Calu3 (cell line): ENCODE data around the gene R3HDM2. TPM values are rescaled to one million over a fixed set of nuclear protein-coding genes. Genes with fewer than 3 reads are reported as not detected.

Experiments used
- BruUV-seq: library from RNA; stranded (reverse); fragments of 400-500 nt; replicated peaks from 2 replicates; lab custom pipeline; 2021; lab: Mats Ljungman, UMichigan
- CTCF ChIA-PET: fragments of 300-600 bp; sonication (Branson Sonifier 250); formaldehyde crosslinking; loops from one replicate; lab custom pipeline; 2022; ENCODE audit warnings: antibody characterized with exemption; lab: Charles Lee
- DNase-seq: peaks from one replicate; pipeline ENCODE4 v3.0.0; 2022
- H3K27ac Mint-ChIP-seq: one replicate; pipeline ENCODE4 v1.8.0; 2022; ENCODE audit warnings: mixed read lengths; ENCODE audit not compliant: unreplicated experiment
- H3K27me3 Mint-ChIP-seq: one replicate; pipeline ENCODE4 v1.8.0; 2022; ENCODE audit warnings: mixed read lengths; ENCODE audit not compliant: unreplicated experiment
- H3K36me3 Mint-ChIP-seq: one replicate; pipeline ENCODE4 v1.8.0; 2022; ENCODE audit warnings: mild to moderate bottlenecking, moderate library complexity, mixed read lengths; ENCODE audit not compliant: insufficient read depth, unreplicated experiment
- H3K4me1 Mint-ChIP-seq: one replicate; pipeline ENCODE4 v1.8.0; 2022; ENCODE audit warnings: mild to moderate bottlenecking, low read depth, mixed read lengths; ENCODE audit not compliant: unreplicated experiment
- H3K4me3 Mint-ChIP-seq: one replicate; pipeline ENCODE4 v1.8.0; 2022; ENCODE audit warnings: mild to moderate bottlenecking, low read depth, moderate library complexity, mixed read lengths; ENCODE audit not compliant: unreplicated experiment
- H3K9me3 Mint-ChIP-seq: one replicate; pipeline ENCODE4 v1.8.0; 2022; ENCODE audit warnings: low read depth, mixed read lengths; ENCODE audit not compliant: unreplicated experiment
- CTCF ChIP-seq: fragments of 200-600 bp; IDR thresholded peaks from one replicate; pipeline ENCODE4 v1.8.0; 2022; ENCODE audit warnings: antibody characterized with exemption; ENCODE audit not compliant: unreplicated experiment
- intact Hi-C: fragments of 100-400 bp; cut with micrococcal nuclease; formaldehyde crosslinking; loops from one replicate; pipeline ENCODE4 v1.10.0; 2022; ENCODE audit not compliant: unreplicated experiment
- total RNA-seq: library from RNA; stranded (reverse); gene quantifications from 2 replicates; pipeline ENCODE4 v1.2.3, GENCODE V29; 2022

R3HDM2 gene
- total RNA-seq, 1 experiment from 2014 or later, result 77.3 TPM

GRCh38 chr12:57439762-57440266 lies 9.0 kb upstream of the R3HDM2 start:
- Mint-ChIP-seq H3K4me1 (peaks cover 6% of the 10 kb centered on the region), H3K36me3 (no peaks in the 10 kb centered on the region), H3K4me3 (no peak overlapping the region), H3K9me3 (peaks cover 4% of the 10 kb centered on the region), H3K27me3 (no peaks in the 10 kb centered on the region), H3K27ac (no peak overlapping the region)
- no peak for TF ChIP-seq CTCF
- intact Hi-C loops, result no loop called here
- no TSS peak for BruUV-seq
- CTCF ChIA-PET, result no interaction called here
- DNase-seq, result no peak

GRCh38 chr12:57438400-57438799 lies 7.6 kb upstream of the R3HDM2 start:
- no peak for TF ChIP-seq CTCF
- intact Hi-C loops, result no loop called here
- no peaks in the 10 kb centered on the region for H3K27me3 Mint-ChIP-seq
- peaks cover 4% of the 10 kb centered on the region for H3K9me3 Mint-ChIP-seq
- no peak overlapping the region for H3K27ac Mint-ChIP-seq
- BruUV-seq, result no TSS peak
- DNase-seq, result no peak
- CTCF ChIA-PET, result no interaction called here
- no peak overlapping the region for H3K4me3 Mint-ChIP-seq
- H3K36me3 Mint-ChIP-seq, result no peaks in the 10 kb centered on the region
- H3K4me1 Mint-ChIP-seq, result peaks cover 6% of the 10 kb centered on the region

- TF ChIP-seq CTCF, result no peak
- Mint-ChIP-seq H3K36me3 (peaks cover 13% of the 10 kb centered on the region), H3K27ac (no peak overlapping the region), H3K9me3 (no peaks in the 10 kb centered on the region), H3K4me1 (peaks cover 15% of the 10 kb centered on the region), H3K4me3 (no peak overlapping the region), H3K27me3 (no peaks in the 10 kb centered on the region)
- CTCF ChIA-PET, result interaction anchor here (1.0 kb wide), 1 partner anchor 16 kb away, joined by 3 read pairs; no protein-coding TSS in a partner anchor
- no peak for DNase-seq
- no TSS peak for BruUV-seq
- intact Hi-C loops, result no loop called here
Measured at GRCh38 chr12:57435293-57435692, 4.5 kb upstream of the R3HDM2 start.

GRCh38 chr12:57434517-57435223 lies 3.8 kb upstream of the R3HDM2 start, which contains the start of gene INHBC:
INHBC (plus strand) TSS chr12:57434784; CDS start chr12:57434887, 103 bp downstream.
- peaks cover 15% of the 10 kb centered on the region for H3K4me1 Mint-ChIP-seq
- TF ChIP-seq CTCF, result no peak
- no peaks in the 10 kb centered on the region for H3K9me3 Mint-ChIP-seq
- H3K4me3 Mint-ChIP-seq, result no peak within 1 kb of the TSS
- H3K27me3 Mint-ChIP-seq, result no peaks in the 10 kb centered on the region
- intact Hi-C loops, result no loop called here
- CTCF ChIA-PET, result interaction anchor here (1.0 kb wide), 1 partner anchor 15 kb away, joined by 3 read pairs; no protein-coding TSS in a partner anchor
- DNase-seq, result no peak
- H3K27ac Mint-ChIP-seq, result no peak within 1 kb of the TSS
- peaks cover 20% of the 10 kb centered on the region for H3K36me3 Mint-ChIP-seq
- BruUV-seq, result no TSS peak
